ENCODE results near the gene ZNF205. TPM values are rescaled to one million over a fixed set of nuclear protein-coding genes. Genes with fewer than 3 reads are reported as not detected.
A peak's percentile ranks its signal among the peaks of the same experiment; 100 is the strongest.

Gene ZNF205
- total and polyA plus RNA-seq, 2 of the 13 experiments (the other 11 are each of a cell fraction or from before 2014, with no cell fraction given) = 5.8 to 10.2 TPM

DNA sequence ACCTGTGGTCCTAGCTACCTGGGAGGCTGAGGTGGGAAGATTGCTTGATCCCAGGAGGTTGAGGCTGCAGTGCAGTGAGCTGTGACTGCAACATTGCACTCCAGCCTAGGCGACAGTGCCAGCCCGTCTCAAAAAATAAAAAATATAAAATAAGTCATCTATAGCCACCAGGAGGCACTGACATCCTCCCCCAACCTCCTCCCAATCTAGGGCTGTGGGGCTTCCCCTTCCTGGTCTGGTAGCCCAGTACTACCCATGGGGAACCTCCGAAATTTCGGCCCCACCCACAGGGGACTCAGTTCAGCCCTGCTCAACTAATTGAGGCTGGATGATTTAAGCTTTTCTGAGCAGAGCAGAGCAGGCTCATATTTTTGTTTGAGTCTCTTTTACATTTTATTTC lies 16.5 kb upstream of the ZNF205 start:
- Histone ChIP-seq H3K9me3 (ENCODE audit: low read length) (no peaks in the 10 kb centered on the region), H4K20me1 (ENCODE audit: insufficient read depth, low read length) (no peaks in the 10 kb centered on the region), H3K27me3 (ENCODE audit: control insufficient read depth in 1 of 2, insufficient read depth in 2 of 2, low read length in 2 of 2) (peaks cover 0 to 24% of the 10 kb centered on the region in 2 experiments; a peak in 2 of 5 replicates), H3K79me2 (ENCODE audit: insufficient read depth, low read length) (no peaks in the 10 kb centered on the region), H3K4me3 (replicated peaks in 1 of 3; ENCODE audit: insufficient read depth in 1 of 3, low read depth in 2 of 3, low read length in 3 of 3) (no peak overlapping the region), H3K4me1 (ENCODE audit: insufficient read depth, low read length) (peaks cover 37% of the 10 kb centered on the region), H3K27ac (ENCODE audit: extremely low read length, insufficient read depth, low read length) (no peak overlapping the region), H3K4me2 (ENCODE audit: low read depth, low read length) (no peak overlapping the region), H3K36me3 (replicated peaks in 1 of 2; ENCODE audit: control insufficient read depth in 1 of 2, insufficient read depth in 2 of 2, low read length in 2 of 2) (no peaks in the 10 kb centered on the region), H3K9ac (ENCODE audit: insufficient read depth, low read depth, low read length) (no peak overlapping the region), H2AFZ (ENCODE audit: low read length) (no peak overlapping the region)
- in situ Hi-C loops (cut with HindIII; ENCODE audit: extremely low pct_ligation_motif_present, low pct_unique_long_range_greater_than_20kb) = no loop called here
- ChIA-PET POLR2A (interaction anchor here (1.0 to 3.3 kb wide), 2 partner anchors 9 to 31 kb away, joined by 3 to 13 read pairs; partner anchors contain the start of gene IL32), CTCF (ENCODE audit: low intra/inter-chr PET ratio, low total read pairs) (interaction anchor here (1.4 kb wide), 1 partner anchor 36 kb away, joined by 7 read pairs; no protein-coding TSS in a partner anchor)
- WGBS (ENCODE audit: low lambda C conversion rate) = 16% methylated on average over 4 of the region's 4 CpGs
- intact Hi-C loops (cut with micrococcal nuclease; ENCODE audit: unreplicated experiment) = loop anchor here (5.0 kb wide), 1 partner anchor 36 kb away; no protein-coding TSS in a partner anchor
- no peak for FAIRE-seq
- ATAC-seq = peak; percentile 15; the same call in 1 of the 3 replicates
- no peak for DNase-seq (ENCODE audit: low spot score)
- no TSS peak for BruUV-seq (replicated peaks)
- TF ChIP-seq, protein P1, sequence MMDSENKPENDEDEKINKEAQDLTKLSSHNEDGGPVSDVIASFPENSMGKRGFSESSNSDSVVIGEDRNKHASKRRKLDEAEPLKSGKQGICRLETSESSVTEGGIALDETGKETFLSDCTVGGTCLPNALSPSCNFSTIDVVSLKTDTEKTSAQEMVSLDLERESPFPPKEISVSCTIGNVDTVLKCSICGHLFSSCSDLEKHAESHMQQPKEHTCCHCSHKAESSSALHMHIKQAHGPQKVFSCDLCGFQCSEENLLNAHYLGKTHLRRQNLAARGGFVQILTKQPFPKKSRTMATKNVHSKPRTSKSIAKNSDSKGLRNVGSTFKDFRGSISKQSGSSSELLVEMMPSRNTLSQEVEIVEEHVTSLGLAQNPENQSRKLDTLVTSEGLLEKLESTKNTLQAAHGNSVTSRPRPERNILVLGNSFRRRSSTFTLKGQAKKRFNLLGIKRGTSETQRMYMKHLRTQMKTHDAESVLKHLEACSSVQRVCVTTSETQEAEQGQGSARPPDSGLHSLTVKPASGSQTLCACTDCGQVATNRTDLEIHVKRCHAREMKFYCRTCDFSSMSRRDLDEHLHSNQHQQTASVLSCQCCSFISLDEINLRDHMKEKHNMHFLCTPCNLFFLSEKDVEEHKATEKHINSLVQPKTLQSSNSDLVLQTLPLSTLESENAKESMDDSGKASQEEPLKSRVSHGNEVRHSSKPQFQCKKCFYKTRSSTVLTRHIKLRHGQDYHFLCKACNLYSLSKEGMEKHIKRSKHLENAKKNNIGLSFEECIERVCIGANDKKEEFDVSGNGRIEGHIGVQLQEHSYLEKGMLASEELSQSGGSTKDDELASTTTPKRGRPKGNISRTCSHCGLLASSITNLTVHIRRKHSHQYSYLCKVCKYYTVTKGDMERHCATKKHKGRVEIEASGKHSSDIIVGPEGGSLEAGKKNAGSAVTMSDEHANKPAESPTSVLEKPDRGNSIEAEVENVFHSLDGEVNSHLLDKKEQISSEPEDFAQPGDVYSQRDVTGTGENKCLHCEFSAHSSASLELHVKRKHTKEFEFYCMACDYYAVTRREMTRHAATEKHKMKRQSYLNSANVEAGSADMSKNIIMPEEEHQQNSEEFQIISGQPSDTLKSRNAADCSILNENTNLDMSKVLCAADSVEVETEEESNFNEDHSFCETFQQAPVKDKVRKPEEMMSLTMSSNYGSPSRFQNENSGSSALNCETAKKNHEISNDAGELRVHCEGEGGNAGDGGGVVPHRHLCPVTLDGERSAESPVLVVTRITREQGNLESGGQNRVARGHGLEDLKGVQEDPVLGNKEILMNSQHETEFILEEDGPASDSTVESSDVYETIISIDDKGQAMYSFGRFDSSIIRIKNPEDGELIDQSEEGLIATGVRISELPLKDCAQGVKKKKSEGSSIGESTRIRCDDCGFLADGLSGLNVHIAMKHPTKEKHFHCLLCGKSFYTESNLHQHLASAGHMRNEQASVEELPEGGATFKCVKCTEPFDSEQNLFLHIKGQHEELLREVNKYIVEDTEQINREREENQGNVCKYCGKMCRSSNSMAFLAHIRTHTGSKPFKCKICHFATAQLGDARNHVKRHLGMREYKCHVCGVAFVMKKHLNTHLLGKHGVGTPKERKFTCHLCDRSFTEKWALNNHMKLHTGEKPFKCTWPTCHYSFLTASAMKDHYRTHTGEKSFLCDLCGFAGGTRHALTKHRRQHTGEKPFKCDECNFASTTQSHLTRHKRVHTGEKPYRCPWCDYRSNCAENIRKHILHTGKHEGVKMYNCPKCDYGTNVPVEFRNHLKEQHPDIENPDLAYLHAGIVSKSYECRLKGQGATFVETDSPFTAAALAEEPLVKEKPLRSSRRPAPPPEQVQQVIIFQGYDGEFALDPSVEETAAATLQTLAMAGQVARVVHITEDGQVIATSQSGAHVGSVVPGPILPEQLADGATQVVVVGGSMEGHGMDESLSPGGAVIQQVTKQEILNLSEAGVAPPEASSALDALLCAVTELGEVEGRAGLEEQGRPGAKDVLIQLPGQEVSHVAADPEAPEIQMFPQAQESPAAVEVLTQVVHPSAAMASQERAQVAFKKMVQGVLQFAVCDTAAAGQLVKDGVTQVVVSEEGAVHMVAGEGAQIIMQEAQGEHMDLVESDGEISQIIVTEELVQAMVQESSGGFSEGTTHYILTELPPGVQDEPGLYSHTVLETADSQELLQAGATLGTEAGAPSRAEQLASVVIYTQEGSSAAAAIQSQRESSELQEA (CRISPR knock-in tag; IDR thresholded peaks at IDR 0.05; ENCODE audit: not compliant biosample characterization) = no peak
- TF ChIP-seq TBP (CRISPR knock-in tag; IDR thresholded peaks at IDR 0.05) (no peak), ESRRA (CRISPR knock-in tag; IDR thresholded peaks at IDR 0.05; ENCODE audit: low read depth) (no peak), ELF4 (CRISPR knock-in tag; IDR thresholded peaks at IDR 0.05; ENCODE audit: borderline replicate concordance) (no peak), PCBP2 (optimal IDR thresholded peaks at IDR 0.05; ENCODE audit: low read depth, low read length, poor library complexity, severe bottlenecking) (no peak), IRX3 (CRISPR knock-in tag; IDR thresholded peaks at IDR 0.05; ENCODE audit: borderline replicate concordance, low read depth) (no peak), ZNF790 (CRISPR knock-in tag; IDR thresholded peaks at IDR 0.05; ENCODE audit: borderline replicate concordance) (no peak)
- TF ChIP-seq, protein P2, sequence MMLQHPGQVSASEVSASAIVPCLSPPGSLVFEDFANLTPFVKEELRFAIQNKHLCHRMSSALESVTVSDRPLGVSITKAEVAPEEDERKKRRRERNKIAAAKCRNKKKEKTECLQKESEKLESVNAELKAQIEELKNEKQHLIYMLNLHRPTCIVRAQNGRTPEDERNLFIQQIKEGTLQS (CRISPR knock-in tag; IDR thresholded peaks at IDR 0.05) = no peak
- TF ChIP-seq, protein P3, sequence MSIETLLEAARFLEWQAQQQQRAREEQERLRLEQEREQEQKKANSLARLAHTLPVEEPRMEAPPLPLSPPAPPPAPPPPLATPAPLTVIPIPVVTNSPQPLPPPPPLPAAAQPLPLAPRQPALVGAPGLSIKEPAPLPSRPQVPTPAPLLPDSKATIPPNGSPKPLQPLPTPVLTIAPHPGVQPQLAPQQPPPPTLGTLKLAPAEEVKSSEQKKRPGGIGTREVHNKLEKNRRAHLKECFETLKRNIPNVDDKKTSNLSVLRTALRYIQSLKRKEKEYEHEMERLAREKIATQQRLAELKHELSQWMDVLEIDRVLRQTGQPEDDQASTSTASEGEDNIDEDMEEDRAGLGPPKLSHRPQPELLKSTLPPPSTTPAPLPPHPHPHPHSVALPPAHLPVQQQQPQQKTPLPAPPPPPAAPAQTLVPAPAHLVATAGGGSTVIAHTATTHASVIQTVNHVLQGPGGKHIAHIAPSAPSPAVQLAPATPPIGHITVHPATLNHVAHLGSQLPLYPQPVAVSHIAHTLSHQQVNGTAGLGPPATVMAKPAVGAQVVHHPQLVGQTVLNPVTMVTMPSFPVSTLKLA (IDR thresholded peaks at IDR 0.05) = no peak
- TF ChIP-seq, protein P4, sequence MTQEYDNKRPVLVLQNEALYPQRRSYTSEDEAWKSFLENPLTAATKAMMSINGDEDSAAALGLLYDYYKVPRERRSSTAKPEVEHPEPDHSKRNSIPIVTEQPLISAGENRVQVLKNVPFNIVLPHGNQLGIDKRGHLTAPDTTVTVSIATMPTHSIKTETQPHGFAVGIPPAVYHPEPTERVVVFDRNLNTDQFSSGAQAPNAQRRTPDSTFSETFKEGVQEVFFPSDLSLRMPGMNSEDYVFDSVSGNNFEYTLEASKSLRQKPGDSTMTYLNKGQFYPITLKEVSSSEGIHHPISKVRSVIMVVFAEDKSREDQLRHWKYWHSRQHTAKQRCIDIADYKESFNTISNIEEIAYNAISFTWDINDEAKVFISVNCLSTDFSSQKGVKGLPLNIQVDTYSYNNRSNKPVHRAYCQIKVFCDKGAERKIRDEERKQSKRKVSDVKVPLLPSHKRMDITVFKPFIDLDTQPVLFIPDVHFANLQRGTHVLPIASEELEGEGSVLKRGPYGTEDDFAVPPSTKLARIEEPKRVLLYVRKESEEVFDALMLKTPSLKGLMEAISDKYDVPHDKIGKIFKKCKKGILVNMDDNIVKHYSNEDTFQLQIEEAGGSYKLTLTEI (CRISPR knock-in tag; conservative IDR thresholded peaks at IDR 0.05) = no peak

Measured in HepG2 (cell line).